ENCODE data around the gene RAE1. TPM values are rescaled to one million over a fixed set of nuclear protein-coding genes. Genes with fewer than 3 reads are reported as not detected.

The RAE1 gene
- total RNA-seq, 3 donors from 2014 or later (not counting 1 experiment from before 2014, with no cell fraction given), result 50.3 to 66.8 (median 52.5) TPM

GRCh38 chr20:57370316-57370715, 19.3 kb downstream of the RAE1 start:
- DNase-seq (no peak), ATAC-seq (no peak)
- Mint-ChIP-seq H3K27me3 (ENCODE audit: low read depth in 2 of 2) (no peaks in the 10 kb centered on the region), H3K27ac (peak overlapping the region in 1 of 2 donors; percentile 4), H3K9me3 (no peaks in the 10 kb centered on the region), H3K4me3 (no peak overlapping the region), H3K4me1 (peaks cover 0 to 9% of the 10 kb centered on the region in 2 donors), H3K36me3 (peaks cover 35% of the 10 kb centered on the region)
- 96% methylated on average over 8 of the region's 9 CpGs for WGBS (ENCODE audit: insufficient coverage)
- Histone ChIP-seq H3K9me3 (ENCODE audit: control insufficient read depth, insufficient read depth, low read length) (no peaks in the 10 kb centered on the region), H3K27me3 (ENCODE audit: control insufficient read depth, insufficient read depth, low read length) (no peaks in the 10 kb centered on the region), H3K27ac (ENCODE audit: low read length) (no peak overlapping the region), H3K4me1 (ENCODE audit: control insufficient read depth, insufficient read depth, low read length) (peaks cover 6% of the 10 kb centered on the region), H3K36me3 (ENCODE audit: control insufficient read depth, insufficient read depth, low read length) (peaks cover 84% of the 10 kb centered on the region), H3K4me3 (ENCODE audit: low read length) (no peak overlapping the region)
- TF ChIP-seq CTCF (IDR thresholded peaks at IDR 0.05), result no peak
- intact Hi-C loops (cut with micrococcal nuclease), result no loop called here

- peaks cover 7% of the 10 kb centered on the region for H3K4me1 ChIP-seq (ENCODE audit: control insufficient read depth, insufficient read depth, low read length)
- Mint-ChIP-seq H3K36me3 (peaks cover 40% of the 10 kb centered on the region), H3K27me3 (ENCODE audit: low read depth in 2 of 2) (no peaks in the 10 kb centered on the region), H3K9me3 (no peaks in the 10 kb centered on the region), H3K4me3 (no peak overlapping the region), H3K4me1 (peaks cover 0 to 19% of the 10 kb centered on the region in 2 donors), H3K27ac (no peak overlapping the region)
- DNase-seq (no peak), ATAC-seq (no peak)
- peaks cover 84% of the 10 kb centered on the region for H3K36me3 ChIP-seq (ENCODE audit: control insufficient read depth, insufficient read depth, low read length)
- no peak overlapping the region for H3K4me3 ChIP-seq (ENCODE audit: low read length)
- no peaks in the 10 kb centered on the region for H3K9me3 ChIP-seq (ENCODE audit: control insufficient read depth, insufficient read depth, low read length)
- H3K27ac ChIP-seq (ENCODE audit: low read length), result no peak overlapping the region
- intact Hi-C loops (cut with micrococcal nuclease), result no loop called here
- no peaks in the 10 kb centered on the region for H3K27me3 ChIP-seq (ENCODE audit: control insufficient read depth, insufficient read depth, low read length)
- WGBS (ENCODE audit: insufficient coverage), result 94% methylated on average over 4 of the region's 4 CpGs
- TF ChIP-seq CTCF (IDR thresholded peaks at IDR 0.05), result no peak
These were observed 20.3 kb downstream of the RAE1 start for GRCh38 chr20:57371363-57371762.

GRCh38 chr20:57372157-57372556, 21.1 kb downstream of the RAE1 start:
- intact Hi-C loops (cut with micrococcal nuclease), result no loop called here

More at GRCh38 chr20:57372157-57372556, 21.1 kb downstream of the RAE1 start:
- ATAC-seq, result no peak
- Mint-ChIP-seq H3K27me3 (ENCODE audit: low read depth in 2 of 2) (no peaks in the 10 kb centered on the region), H3K36me3 (peaks cover 46% of the 10 kb centered on the region), H3K4me1 (peaks cover 0 to 19% of the 10 kb centered on the region in 2 donors), H3K9me3 (no peaks in the 10 kb centered on the region), H3K27ac (no peak overlapping the region), H3K4me3 (no peak overlapping the region)
- TF ChIP-seq CTCF (IDR thresholded peaks at IDR 0.05), result no peak
- no peaks in the 10 kb centered on the region for H3K9me3 ChIP-seq (ENCODE audit: control insufficient read depth, insufficient read depth, low read length)
- no peak overlapping the region for H3K27ac ChIP-seq (ENCODE audit: low read length)
- H3K4me3 ChIP-seq (ENCODE audit: low read length), result no peak overlapping the region
- H3K36me3 ChIP-seq (ENCODE audit: control insufficient read depth, insufficient read depth, low read length), result peaks cover 80% of the 10 kb centered on the region
- no peaks in the 10 kb centered on the region for H3K27me3 ChIP-seq (ENCODE audit: control insufficient read depth, insufficient read depth, low read length)
- 94% methylated on average over 9 of the region's 9 CpGs for WGBS (ENCODE audit: insufficient coverage)
- no peak for DNase-seq
- H3K4me1 ChIP-seq (ENCODE audit: control insufficient read depth, insufficient read depth, low read length), result peaks cover 7% of the 10 kb centered on the region
